NCI-H2107 (cell line): ENCODE measurements around the gene MAJIN.
"Not testable (repeated sequence)": the region's sequence is repeated elsewhere in the genome, so short reads cannot be mapped to it uniquely, and the experiment has no call there.

ENCODE experiments used
- DNase-seq: peaks from one replicate; lab custom pipeline; 2025; lab: John Stamatoyannopoulos, UW

Gene MAJIN, protein sequence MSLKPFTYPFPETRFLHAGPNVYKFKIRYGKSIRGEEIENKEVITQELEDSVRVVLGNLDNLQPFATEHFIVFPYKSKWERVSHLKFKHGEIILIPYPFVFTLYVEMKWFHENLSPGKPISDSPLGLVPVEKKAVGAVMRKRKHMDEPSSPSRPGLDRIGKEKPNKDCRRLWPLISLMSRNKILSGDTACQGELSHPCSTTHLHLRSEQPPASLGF

DNA sequence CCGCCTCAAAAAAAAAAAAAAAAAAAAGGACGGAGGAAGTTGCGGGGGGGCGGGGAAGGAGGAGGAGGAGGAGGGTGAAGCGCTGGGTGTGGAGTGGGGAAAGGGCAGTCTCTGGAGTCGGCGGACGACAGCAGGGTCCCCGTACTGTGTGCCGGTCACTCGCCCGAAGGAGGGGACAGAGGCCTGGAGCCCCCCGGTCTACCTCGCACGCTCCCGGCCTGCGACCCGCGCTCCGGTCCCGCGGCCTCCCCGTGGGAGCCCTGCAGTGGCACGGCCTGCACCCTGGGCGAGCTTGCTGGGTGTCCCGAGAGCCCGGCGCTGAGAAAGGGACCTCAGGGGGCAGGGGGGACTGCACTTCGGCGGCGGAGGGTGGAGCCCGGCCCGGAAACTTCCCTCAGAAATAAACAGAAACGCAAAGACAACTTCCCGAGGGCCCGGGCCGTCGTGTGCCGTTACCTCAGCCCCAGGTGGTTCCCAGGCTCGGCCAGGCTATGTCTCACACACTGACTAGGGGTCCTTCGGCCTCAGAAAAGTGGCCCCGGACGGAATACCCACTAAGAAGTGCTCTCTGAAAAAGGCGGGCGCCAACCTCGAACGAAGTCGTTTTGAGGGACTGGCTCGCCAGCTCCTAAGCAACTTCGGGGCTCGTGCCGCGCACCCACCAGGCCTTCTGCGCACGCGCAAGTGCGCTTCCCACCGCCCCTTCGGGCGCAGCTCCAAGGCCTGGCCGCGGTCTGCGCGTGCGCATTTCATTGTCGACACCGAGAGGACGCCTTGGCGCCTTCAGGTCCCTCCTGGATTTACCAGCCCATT, at the start of gene MAJIN:
TSS of gene MAJIN (minus strand) at position 688 of the 813 bp plus-strand sequence. CDS start 12,703 bp downstream, outside the sequence.
- no peak for DNase-seq

DNA sequence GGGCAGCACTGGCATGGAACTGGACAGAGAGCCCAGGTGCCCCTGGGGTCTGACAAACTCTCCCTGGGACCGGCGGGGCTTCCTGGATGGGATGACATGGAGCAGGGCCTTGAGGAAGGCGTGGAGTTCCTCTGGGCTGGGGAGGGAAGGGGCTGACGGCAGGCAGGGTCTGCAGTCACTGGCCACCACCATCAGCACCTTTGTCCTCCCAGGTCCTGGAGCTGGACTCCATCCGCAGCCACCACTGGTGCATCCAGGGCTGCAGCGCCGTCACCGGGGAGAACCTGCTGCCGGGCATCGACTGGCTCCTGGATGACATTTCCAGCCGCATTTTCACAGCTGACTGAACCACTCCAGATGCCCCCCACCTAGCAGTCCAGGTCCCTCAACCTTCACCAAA, 49.6 kb upstream of the MAJIN start:
- no peak for DNase-seq

DNA sequence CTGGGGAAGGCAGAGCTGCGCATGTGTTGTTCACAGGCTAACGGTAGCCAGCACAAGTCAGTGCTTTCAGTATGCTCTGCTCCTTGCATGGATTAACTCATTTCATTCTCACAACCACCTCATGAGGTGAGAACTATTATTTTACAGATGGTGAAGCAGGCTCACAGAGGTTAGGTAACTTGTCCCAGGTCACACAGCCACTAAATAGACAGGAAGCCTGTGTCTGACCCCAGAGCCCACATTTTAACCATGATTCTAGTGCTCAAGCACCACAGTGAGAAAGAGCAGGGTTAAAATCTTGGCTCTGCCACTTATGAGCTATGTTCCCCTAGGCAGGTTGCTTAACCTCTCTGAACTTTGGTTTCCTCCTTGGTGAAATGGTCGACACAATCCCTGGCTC, 49.1 kb upstream of the MAJIN start:
- no peak for DNase-seq

DNA sequence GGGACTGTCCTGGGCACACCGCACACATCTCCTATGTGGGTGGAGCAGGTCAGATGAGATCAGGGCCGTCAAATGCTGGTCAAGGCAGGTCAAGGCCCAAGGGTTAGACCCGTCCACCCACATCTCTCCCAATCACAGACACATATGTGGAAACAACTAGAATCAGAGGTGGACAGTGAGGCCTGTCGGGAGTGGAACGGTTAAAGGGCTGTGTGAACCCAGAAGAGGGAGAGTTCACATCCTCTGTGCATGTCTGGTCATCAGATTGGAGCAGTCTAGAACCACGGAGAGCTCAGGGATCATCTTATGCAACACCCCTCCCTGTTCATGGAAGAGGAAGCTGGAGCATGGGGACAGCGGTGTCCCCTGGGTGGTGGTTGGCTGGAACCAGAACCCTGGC, 47.9 kb upstream of the MAJIN start:
- DNase-seq: no peak

DNA sequence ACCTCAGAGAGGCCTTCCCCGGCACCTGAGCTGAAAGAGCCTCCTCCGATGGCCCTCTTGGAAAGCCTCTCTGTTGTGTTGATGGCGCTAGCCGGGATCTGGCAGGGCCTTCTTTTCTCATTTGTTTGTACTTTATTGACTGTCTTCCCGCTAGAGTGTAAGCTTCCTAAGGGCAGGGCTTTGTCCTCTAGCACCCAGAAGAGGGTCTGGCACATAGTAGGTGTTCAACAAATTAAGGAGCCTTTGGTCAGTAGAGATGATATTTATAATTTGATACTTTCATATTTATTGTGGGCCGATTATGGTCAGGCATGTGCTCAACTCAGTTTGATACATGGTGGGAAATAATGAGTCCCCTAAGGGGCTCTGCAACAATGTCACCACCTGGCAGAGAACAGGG, 46.0 kb upstream of the MAJIN start:
- no peak for DNase-seq

DNA sequence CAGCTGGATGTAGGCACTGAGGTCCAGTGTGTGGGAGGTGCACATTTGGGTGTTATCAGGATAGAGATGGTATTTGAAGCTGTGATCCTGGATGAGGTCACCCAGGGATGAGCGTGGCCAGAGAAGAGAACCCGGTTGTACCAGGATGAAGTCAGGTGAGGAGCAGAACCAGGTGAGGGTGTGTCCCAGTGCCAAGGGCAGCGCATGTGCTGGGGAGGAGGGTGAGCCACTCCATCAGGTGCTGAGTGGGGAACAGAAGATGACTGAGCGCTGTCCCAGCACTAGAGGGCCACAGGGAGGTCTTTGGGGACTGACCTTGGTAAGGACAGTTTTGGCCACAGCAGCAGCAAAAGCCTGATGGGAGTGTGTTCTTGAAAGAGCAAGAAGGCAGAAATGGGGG, 44.8 kb upstream of the MAJIN start:
- DNase-seq: no peak

DNA sequence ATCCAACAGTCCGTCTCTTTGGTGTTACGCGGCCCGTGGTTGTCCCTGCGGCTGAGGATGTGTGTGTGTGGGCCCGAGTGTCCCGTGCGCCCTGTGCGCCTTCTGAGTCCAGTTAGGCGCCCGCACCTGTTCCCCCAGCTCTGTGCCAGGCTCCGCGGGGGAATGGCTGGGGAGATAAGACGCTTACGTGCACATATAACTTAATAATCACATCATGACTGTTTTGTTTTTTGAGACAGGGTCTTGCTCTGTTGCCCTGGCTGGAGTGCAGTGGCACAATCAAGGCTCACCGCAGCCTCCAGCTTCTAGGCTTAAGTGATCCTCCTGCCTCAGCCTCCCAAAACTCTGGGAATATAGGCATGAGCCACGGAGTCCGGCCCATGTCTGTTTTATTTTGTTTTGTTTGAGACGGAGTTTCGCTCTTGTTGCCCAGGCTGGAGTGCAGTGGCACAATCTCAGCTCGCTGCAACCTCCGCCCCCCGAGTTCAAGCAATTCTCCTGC, 42.9 kb upstream of the MAJIN start:
- no peak for DNase-seq

DNA sequence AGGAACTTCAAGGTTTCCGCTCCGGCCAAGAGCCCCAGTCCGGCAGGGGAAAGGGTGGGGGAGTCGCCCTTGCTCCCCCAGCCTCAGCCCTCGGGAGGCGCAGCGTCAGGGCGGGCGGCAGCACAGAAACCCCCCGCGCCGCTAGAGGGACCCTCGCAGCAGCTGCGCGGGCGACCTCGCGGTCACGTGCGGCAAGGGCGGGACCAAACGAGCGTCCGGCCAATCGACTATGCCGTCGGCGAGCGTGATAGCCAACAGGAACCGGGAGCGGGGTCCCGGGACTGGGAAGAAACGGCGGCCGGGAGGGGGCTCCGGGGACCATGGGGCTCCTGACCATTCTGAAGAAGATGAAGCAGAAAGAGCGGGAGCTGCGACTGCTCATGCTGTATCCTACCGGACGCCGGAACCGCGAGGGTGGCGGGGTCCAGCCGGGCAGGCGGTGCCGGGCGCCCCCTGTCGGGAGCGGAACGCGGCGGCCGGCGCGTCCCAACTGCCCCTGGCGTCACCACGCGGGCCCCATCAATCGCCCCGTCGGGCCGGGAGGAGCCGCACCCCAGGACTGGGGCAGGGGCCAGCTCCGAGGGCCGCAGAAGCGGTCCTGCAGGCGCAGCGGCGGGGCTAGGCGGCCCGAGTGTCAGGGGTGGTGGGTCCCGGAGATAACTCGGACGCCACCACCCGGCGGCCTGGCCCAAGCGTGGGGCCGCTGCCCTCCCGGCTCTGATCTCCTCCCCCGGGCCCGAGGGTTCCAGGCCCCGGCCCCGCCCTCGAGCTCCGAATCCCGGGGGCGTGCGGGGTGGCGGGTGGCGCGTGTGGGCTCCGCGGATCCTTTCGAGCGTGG, 42.2 kb upstream of the MAJIN start, which contains the start of gene ARL2:
TSS of gene ARL2 (plus strand) at position 273 of the 838 bp plus-strand sequence. CDS start at position 321, 48 bp downstream.
- DNase-seq: peak; percentile 75

DNA sequence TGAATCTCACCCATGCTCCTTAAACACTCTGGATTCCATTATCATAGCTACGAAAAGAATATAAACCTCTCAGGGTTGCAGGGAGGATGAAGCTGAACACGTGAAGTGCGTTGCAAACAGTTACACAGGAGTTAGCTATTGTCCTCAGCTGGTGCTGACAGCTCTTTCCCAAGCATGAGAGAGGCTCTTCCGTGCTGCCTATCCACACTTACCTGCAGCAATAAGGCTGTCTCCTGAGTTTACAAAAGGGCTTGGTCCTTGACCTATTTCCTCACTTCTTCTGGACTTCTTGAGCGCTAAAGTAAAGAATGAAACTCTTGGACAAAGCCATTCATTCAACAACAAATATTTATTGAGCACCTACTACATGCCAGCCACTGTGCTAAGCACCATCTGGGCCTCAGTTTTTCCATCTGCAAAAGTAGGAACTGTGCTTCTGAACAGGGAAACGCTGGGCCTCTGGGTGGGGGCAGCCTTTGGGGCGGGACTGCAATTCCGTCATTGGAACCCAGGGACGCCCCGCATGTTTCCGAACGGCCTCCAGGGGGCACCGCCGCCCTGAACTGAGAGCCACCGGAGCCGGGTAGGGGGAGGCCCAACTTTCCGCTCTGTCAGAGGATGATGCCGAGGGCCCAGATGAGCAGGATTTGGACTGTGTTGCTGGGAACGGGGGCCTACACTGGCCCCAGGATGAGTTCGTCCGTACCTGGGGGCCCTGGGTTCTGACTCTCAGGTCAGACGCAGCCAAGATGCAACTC, 41.4 kb upstream of the MAJIN start:
- peak; percentile 83 for DNase-seq

DNA sequence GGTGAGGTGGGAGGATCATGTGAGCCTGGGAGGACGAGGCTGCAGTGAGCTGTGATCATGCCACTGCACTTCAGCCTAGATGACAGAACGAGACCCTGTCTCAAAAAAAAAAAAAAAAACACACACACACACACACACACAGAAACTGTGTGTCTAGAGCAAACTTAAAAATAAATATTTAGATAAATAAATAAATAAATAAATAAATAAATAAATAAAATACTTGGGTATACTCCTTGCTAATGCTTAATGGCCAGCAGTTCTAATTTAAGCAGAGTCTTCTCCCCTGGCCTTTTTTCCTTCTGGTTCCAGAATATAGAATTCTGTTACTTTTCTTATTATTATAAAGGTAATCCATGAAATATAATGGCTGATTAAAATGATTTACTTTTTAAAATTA, 37.0 kb upstream of the MAJIN start:
- DNase-seq: no peak

DNA sequence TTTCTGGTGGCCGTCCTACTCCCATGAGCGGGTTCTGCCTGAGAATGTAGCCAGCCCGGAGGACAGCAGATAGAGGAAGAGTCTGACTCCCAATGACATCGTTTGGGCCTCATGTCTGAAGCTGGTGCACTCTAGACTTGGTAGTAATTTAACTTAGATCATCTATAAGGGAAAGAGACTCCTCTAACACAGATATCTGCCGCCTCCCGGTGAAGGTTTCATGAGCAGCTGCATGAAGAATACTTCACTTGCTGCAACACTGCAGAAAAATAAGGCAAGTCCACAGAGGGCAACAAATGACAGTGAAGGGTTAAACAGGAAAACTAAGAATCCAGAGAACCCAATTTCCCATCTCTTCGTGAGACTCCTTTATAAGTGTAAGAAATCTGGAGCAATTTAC, 36.1 kb upstream of the MAJIN start:
- no peak for DNase-seq

DNA sequence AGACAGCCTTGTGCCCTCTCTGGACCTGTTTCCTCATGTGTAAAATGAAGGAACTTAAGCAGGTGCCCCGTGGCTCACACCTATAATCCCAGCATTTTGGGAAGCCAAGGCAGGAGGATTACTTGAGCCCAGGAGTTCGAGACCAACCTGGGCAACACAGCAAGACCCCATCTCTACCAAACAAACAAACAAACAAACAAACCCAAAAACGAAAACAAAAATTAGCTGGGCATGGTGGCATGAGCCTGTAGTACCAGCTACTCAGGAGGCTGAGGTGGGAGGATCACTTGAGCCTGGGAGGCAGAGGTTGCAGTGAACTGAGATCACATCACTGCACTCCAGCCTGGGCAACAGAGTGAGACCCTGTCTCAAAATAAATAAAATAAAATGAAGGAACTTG, 32.1 kb upstream of the MAJIN start:
- not testable (repeated sequence) for DNase-seq

DNA sequence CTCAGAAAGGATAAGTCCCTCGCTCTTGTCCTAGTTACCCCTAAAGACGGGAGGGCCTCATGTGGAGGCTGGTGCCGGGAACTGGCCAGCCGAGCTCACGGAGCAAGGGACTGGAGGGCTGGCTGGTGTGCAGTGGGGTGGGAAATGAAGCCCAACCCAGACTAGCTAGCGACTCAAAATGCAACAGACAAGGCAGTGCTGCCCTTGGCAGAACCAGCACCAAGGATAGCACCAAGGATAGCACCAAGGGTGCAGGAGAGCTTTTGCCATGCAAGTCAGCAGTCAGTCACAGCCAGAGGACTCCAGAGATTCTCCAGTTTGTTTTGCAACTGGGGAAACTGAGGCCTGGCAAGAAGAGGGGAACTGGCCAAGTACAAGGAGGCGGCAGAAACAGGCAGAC, 31.4 kb upstream of the MAJIN start:
- DNase-seq: no peak

DNA sequence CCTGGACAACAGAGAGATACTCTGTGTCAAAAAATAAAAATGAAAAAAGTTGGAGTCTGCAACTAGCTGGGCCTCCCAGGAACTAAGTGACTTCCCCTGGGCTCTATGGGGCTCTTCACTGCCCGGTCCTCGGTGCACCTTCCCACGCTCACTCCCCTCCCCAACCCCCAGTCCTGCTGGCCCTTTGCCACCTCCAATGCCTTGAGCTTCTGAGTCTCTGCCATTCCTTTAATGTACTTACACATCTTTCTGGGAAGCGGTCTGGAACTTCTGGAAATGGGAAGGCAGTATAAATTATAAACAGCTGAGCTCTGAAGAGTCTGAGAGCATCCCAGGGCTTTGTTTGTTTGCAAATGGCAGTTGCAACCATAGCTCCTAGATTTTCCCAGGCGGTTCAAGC, 30.8 kb upstream of the MAJIN start:
- no peak for DNase-seq

DNA sequence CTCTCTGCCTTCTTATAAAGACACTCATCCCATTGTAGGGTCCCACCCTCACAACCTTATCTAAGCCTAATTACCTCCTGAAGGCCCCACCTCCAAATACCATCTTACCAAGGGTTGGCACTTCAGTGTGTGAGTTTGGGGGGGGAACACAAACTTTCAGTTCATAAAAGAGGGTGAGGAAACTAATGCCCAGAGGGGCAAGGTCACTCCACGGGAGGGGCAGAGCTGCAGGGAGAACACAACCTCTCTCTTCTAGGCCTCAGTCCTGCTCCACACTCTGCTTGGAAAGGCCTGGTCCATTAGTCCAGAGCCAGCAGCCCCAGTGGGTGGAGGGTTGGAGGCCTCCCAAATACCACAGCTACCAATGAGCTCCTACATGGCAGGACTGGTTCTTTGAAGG, 27.6 kb upstream of the MAJIN start:
- no peak for DNase-seq

DNA sequence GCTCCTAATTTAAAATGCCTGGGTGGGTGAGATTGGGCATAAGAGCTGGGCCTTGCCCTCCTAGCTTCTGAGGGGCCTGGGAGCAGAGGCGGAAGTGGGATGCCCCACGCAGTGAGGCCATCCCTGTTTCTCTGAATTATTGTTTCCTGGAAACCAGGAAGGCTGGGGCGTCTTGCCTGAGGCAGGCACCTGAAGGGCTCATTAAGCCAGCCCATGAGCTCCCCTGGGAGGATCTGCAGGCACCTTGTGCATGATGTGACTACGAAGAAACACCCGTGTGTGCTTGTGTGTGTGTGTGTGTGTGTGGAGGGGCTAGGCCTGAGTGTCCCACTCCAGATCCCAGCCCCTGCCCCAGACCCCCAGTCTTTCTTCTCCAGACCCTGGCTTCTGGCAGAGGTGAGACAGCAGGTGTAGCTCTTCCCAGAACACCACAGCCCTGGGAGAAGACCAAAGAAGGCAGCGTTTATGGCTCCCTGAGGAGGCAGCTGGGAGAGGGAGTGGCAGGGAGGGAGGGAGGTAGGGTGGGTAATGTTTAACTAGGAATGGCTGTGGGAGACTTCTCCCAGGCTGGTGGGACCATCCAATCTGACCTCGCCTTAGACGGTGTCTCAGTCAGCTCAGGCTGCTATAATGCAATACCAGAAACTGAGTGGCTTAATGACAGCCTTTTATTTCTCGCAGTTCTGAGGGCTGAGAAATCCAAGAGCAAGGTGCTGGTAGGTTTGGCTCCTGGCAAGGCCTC, 27.0 kb upstream of the MAJIN start:
- peak; percentile 19 for DNase-seq

DNA sequence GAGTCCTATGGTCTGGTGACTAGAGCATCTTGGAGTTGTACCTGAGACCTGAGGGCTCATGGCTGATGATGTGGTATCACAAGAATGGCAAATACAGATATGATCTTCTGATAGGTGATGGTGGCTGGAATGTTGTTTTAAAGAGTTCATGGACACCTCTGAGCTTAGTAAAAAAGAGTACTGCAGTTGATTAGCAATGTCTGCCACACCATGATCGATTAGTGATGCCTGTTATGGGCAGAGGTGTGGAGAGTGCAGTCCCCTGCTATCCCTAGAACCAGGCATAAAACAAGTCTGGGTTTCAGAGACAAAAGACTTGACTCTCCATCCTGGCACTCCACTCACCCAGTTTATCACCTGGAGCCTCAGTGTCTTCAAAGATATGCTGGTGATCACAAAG, 26.2 kb upstream of the MAJIN start:
- DNase-seq: no peak

DNA sequence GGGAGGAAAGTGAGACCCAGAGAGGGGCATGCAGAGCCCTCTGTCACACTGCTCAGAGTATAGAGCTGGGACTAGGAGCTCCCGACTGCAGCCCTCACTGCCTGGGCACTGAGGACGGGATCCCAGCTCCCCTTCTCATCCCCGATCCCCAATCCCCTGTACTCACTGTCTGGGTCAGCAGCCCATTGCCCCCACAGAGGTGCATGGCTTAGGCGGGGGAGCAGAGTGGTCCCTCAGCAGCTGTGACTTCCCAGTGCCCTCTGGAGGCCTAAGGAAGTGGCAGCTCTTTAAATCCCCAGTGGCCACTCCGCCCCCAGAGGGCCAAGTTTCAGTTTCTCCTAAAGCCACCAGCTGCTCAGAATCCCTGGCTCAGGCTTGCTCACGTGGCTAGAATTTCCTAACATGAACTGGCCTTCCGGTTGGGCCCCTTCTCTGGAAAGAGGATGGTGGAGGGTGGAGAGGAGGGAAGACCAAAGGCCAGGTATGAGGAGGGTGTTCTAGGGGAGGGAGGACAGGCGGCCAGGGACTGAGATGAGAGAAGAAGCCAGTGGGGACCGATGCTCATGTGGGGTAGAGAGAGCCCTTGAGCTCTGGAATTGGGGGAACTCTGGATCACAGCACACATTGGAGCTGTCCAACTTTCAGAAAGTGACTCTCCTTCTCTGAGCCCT, 24.9 kb upstream of the MAJIN start, which contains the start of gene BATF2:
TSS of gene BATF2 (minus strand) at position 262 of the 671 bp plus-strand sequence. CDS start at position 205, 57 bp downstream.
- DNase-seq: peak; percentile 49

DNA sequence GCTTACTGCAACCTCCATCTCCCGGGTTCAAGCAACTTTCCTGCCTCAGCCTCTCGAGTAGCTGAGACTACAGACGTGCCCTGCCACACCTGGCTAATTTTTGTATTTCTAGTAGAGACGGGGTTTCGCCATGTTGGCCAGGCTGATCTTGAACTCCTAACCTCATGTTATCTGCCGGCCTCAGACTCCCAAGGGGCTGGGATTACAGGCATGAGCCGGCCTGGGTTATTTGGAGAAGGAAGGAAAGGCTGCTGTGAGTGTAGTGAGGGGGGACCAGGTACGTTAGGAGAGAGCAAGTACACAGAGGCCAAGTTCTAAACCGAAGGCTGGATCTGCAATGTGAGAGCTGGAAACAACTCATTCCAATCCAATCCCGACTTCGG, 24.4 kb upstream of the MAJIN start:
- DNase-seq: no peak

DNA sequence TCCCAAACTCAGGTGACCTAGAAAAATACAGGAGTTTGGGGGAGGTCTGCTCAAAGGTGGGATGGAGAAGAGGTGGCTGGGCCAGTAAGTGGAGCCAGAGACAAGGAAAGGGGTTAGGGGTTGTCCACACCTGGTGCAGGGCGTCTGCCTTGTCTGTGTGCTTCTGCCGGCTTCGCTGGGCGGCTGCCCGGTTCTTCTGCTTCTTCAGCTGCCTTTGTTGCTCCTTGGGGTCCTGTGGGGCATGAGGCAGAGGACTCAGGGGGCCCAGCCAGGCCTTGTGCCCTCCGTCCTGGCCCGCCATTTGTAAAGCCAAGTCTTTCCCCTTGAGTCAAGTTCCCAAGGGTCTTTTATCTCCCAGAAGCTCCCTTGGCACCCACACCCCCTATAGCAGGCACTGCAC, 22.4 kb upstream of the MAJIN start:
- DNase-seq: no peak
